Measurements from ENCODE around the gene ACSBG1. TPM values are rescaled to one million over a fixed set of nuclear protein-coding genes. Genes with fewer than 3 reads are reported as not detected.

The ACSBG1 gene
- total RNA-seq, 1 donor from 2014 or later, result 3.4 TPM

DNA sequence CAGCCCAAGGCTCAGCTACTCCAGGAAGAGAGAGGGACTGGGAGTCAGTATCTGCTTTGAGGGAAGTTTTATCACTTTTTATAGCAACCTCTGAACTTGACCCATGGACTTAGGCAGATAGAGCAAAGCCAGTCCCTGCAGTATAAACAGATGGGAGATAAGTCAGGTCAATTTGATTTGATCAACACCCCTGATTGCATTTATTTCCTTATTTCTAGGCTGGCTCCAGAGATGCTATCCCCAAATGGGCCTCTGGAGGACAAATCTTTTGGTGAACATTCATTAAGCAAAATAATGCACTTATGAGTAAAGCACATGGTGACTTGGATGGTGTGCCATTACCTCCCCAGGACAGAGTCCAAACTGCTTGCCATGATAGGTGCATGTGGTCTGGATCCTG is 94.1 kb downstream of the ACSBG1 start:
- intact Hi-C loops (cut with DNase I), result no loop called here
- TF ChIP-seq POLR2A (IDR thresholded peaks at IDR 0.05) (no peak), POLR2AphosphoS5 (IDR thresholded peaks at IDR 0.05; ENCODE audit: insufficient read depth in 1 of 2, low read depth in 1 of 2) (no peak)
- TF ChIP-seq, protein P1, sequence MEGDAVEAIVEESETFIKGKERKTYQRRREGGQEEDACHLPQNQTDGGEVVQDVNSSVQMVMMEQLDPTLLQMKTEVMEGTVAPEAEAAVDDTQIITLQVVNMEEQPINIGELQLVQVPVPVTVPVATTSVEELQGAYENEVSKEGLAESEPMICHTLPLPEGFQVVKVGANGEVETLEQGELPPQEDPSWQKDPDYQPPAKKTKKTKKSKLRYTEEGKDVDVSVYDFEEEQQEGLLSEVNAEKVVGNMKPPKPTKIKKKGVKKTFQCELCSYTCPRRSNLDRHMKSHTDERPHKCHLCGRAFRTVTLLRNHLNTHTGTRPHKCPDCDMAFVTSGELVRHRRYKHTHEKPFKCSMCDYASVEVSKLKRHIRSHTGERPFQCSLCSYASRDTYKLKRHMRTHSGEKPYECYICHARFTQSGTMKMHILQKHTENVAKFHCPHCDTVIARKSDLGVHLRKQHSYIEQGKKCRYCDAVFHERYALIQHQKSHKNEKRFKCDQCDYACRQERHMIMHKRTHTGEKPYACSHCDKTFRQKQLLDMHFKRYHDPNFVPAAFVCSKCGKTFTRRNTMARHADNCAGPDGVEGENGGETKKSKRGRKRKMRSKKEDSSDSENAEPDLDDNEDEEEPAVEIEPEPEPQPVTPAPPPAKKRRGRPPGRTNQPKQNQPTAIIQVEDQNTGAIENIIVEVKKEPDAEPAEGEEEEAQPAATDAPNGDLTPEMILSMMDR (IDR thresholded peaks at IDR 0.05), result no peak
- H3K4me3 ChIP-seq, result no peak overlapping the region
- no peaks in the 10 kb centered on the region for H3K27me3 ChIP-seq
- H3K36me3 ChIP-seq, result no peaks in the 10 kb centered on the region
- H3K27ac ChIP-seq, result no peak overlapping the region
- peaks cover 6% of the 10 kb centered on the region for H3K4me1 ChIP-seq
- no peak for DNase-seq (ENCODE audit: extremely low spot score in 2 of 2)
- H3K9me3 ChIP-seq, result no peaks in the 10 kb centered on the region

DNA sequence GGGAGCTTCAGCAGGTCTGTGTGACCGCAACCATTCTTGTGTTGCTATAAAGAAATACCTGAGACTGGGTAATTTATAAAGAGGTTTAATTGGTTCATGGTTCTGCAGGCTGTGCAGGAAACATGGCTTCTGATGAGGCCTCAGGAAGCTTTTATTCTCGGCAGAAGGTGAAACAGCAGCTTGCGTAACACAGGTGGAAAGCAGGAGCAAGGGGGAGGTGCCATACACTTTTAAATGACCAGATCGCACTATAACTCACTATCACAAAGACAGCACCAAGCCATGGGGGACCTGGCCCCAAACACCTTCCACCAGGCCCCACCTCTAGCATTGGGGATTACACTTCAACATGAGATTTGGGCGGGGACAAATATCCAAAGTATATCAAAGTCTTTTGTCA is 94.8 kb downstream of the ACSBG1 start:
- TF ChIP-seq POLR2AphosphoS5 (IDR thresholded peaks at IDR 0.05; ENCODE audit: insufficient read depth in 1 of 2, low read depth in 1 of 2) (no peak), POLR2A (IDR thresholded peaks at IDR 0.05) (no peak)
- TF ChIP-seq, protein P1 (IDR thresholded peaks at IDR 0.05), result no peak
- Histone ChIP-seq H3K36me3 (no peaks in the 10 kb centered on the region), H3K9me3 (no peaks in the 10 kb centered on the region), H3K4me1 (peaks cover 6% of the 10 kb centered on the region), H3K4me3 (no peak overlapping the region), H3K27me3 (no peaks in the 10 kb centered on the region), H3K27ac (no peak overlapping the region)
- DNase-seq (ENCODE audit: extremely low spot score in 2 of 2), result peak in 1 of 2 donors; percentile 20
- intact Hi-C loops (cut with DNase I), result loop anchor here (10.0 kb wide), 1 partner anchor 285 kb away; no protein-coding TSS in a partner anchor

- TF ChIP-seq POLR2A (IDR thresholded peaks at IDR 0.05) (no peak), POLR2AphosphoS5 (IDR thresholded peaks at IDR 0.05; ENCODE audit: insufficient read depth in 1 of 2, low read depth in 1 of 2) (peak in 1 of 2 donors; percentile 73)
- TF ChIP-seq, protein P1 (IDR thresholded peaks at IDR 0.05), result no peak
Measured at GRCh38 chr15:78133801-78134200, 100.6 kb downstream of the ACSBG1 start.

DNA sequence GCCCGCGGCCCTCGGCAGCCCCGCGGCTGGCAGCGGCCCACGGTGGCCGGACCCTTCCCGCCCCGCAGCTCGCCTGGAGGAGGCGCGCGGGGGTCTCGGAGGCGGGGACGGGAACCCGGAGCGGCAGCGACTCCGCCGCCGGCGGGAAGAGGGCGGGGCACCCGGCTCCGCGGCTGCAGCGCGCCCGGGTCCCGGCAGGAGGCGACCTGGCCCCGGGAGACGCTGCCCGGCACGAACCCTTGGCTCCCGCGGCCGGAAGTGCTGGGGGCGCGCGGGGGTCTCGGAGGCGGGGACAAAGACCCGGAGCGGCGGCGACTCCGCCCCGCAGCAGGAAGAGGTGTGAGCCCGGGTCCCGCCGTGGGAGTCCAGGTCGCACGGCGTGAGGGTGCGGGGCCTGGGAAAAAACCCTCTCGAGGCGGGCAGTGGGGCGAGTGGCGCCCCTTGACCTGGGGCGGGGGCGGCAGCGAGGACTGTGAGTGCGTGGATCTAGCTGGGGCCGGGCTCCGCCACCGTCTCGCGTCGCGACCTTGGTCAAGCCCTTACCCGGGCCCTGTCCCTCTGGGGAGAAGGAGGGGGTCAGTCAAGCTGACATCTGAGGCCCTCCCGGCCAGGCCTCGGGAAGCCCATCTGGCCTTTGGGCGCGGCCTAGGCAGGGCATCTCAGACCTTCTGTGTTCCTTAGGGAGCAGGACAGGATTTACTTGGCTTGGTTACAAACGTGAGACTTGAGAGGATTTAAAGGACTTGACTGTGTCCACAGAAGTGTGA is 102.9 kb downstream of the ACSBG1 start, which contains the start of gene CIB2:
TSS of gene CIB2 (minus strand) at position 151 of the 767 bp plus-strand sequence. CDS start 230 bp downstream, outside the sequence.
- no peaks in the 10 kb centered on the region for H3K36me3 ChIP-seq
- TF ChIP-seq, protein P1 (IDR thresholded peaks at IDR 0.05), result peak; percentile 56 to 74 (median 71)
- TF ChIP-seq POLR2AphosphoS5 (IDR thresholded peaks at IDR 0.05; ENCODE audit: insufficient read depth in 1 of 2, low read depth in 1 of 2), result peak in 1 of 2 donors; percentile 68
- no peak for TF ChIP-seq POLR2A (IDR thresholded peaks at IDR 0.05)
- H3K27me3 ChIP-seq, result no peaks in the 10 kb centered on the region
- peak within 1 kb of the TSS; percentile 88 for H3K27ac ChIP-seq
- H3K4me1 ChIP-seq, result peaks cover 25% of the 10 kb centered on the region
- H3K9me3 ChIP-seq, result no peaks in the 10 kb centered on the region
- intact Hi-C loops (cut with DNase I), result loop anchor here (10.0 kb wide), 1 partner anchor 293 kb away; no protein-coding TSS in a partner anchor
- no peak for DNase-seq (ENCODE audit: extremely low spot score in 2 of 2)
- peak within 1 kb of the TSS; percentile 63 to 77 for H3K4me3 ChIP-seq

More at GRCh38 chr15:78133801-78134200, 100.6 kb downstream of the ACSBG1 start:
- Histone ChIP-seq H3K36me3 (no peaks in the 10 kb centered on the region), H3K27me3 (no peaks in the 10 kb centered on the region), H3K4me1 (peaks cover 25% of the 10 kb centered on the region), H3K27ac (no peak overlapping the region), H3K4me3 (no peak overlapping the region), H3K9me3 (no peaks in the 10 kb centered on the region)
- DNase-seq (ENCODE audit: extremely low spot score in 2 of 2), result no peak
- intact Hi-C loops (cut with DNase I), result loop anchor here (10.0 kb wide), 1 partner anchor 291 kb away; no protein-coding TSS in a partner anchor

Measured in vagina (tissue), 2 donors.